Stimulated activated CD4-positive, alpha-beta T cell treated with anti-CD3 and anti-CD28 coated beads, Interleukin-2, amount 100 ng/mL, for 4 hours (primary cell): Measurements from ENCODE around the gene OTUD5.
A peak's percentile ranks its signal among the peaks of the same experiment; 100 is the strongest.

Experiments
- DNase-seq: peaks from one replicate; pipeline ENCODE4 v3.0.0-alpha.2; 2020; ENCODE audit warnings: low read depth

The OTUD5 gene

GRCh38 chrX:48971249-48972219 lies 14.1 kb upstream of the OTUD5 start, which contains the start of gene KCND1:
Gene KCND1, minus strand, starts transcription at chrX:48971844. Its CDS starts 1,573 bp downstream, at chrX:48970271.
- DNase-seq, result no peak

- no peak for DNase-seq
Observed at GRCh38 chrX:48969471-48969870, 12.1 kb upstream of the OTUD5 start.

GRCh38 chrX:48968377-48968776 lies 11.0 kb upstream of the OTUD5 start:
- no peak for DNase-seq

GRCh38 chrX:48966796-48967579 lies 9.6 kb upstream of the OTUD5 start:
- no peak for DNase-seq

GRCh38 chrX:48965959-48966358 lies 8.6 kb upstream of the OTUD5 start:
- no peak for DNase-seq

- DNase-seq, result no peak
Observed at GRCh38 chrX:48961585-48962091, 4.2 kb upstream of the OTUD5 start.

- no peak for DNase-seq
Observed at GRCh38 chrX:48960291-48960690, 2.9 kb upstream of the OTUD5 start.

GRCh38 chrX:48958635-48959094 lies 1.3 kb upstream of the OTUD5 start:
- DNase-seq, result no peak

GRCh38 chrX:48957827-48958634 lies 624 bp upstream of the OTUD5 start:
- DNase-seq, result peak; percentile 88

GRCh38 chrX:48956728-48957414 lies 536 bp downstream of the OTUD5 start:
- DNase-seq, result peak; percentile 55

GRCh38 chrX:48948589-48948988 lies 8.8 kb downstream of the OTUD5 start:
- DNase-seq, result no peak

GRCh38 chrX:48945517-48946348 lies 11.7 kb downstream of the OTUD5 start:
- no peak for DNase-seq

GRCh38 chrX:48942895-48943294 lies 14.5 kb downstream of the OTUD5 start:
- DNase-seq, result no peak

GRCh38 chrX:48940404-48940955 lies 16.9 kb downstream of the OTUD5 start:
- no peak for DNase-seq

GRCh38 chrX:48939524-48940228 lies 17.7 kb downstream of the OTUD5 start:
- no peak for DNase-seq

- no peak for DNase-seq
Observed at GRCh38 chrX:48938721-48939425, 18.5 kb downstream of the OTUD5 start.

GRCh38 chrX:48937054-48937907 lies 20.1 kb downstream of the OTUD5 start:
- peak; percentile 79 for DNase-seq
